HepG2 (cell line): Measurements from ENCODE around the gene SEC31B. TPM values are rescaled to one million over a fixed set of nuclear protein-coding genes. Genes with fewer than 3 reads are reported as not detected.
A peak's percentile ranks its signal among the peaks of the same experiment; 100 is the strongest.

Source experiments
- CREBL2 ChIP-seq: sonication (generic); formaldehyde crosslinking; IDR thresholded peaks from 2 replicates; pipeline ENCODE4 v1.8.1; 2023; ENCODE audit warnings: missing genetic modification reagents, mild to moderate bottlenecking, borderline replicate concordance
- GPBP1L1 ChIP-seq: sonication (generic); formaldehyde crosslinking; IDR thresholded peaks from 2 replicates; pipeline ENCODE4 v1.5.0; 2020; ENCODE audit warnings: mild to moderate bottlenecking, missing genetic modification reagents
- HDAC1 ChIP-seq: sonication (generic); formaldehyde crosslinking; IDR thresholded peaks from 2 replicates; pipeline ENCODE4 v1.5.1; 2020; ENCODE audit warnings: mild to moderate bottlenecking, missing genetic modification reagents
- HINFP ChIP-seq: sonication (generic); formaldehyde crosslinking; IDR thresholded peaks from 2 replicates; pipeline ENCODE4 v1.4.0; 2020; ENCODE audit warnings: low read depth, mild to moderate bottlenecking, missing genetic modification reagents
- IRF1 ChIP-seq: sonication (generic); formaldehyde crosslinking; IDR thresholded peaks from 2 replicates; pipeline ENCODE4 v1.4.0; 2020; ENCODE audit warnings: low read depth, mild to moderate bottlenecking, missing genetic modification reagents
- JUND ChIP-seq: sonication (generic); formaldehyde crosslinking; IDR thresholded peaks from 2 replicates; pipeline ENCODE4 v1.8.0; 2022; ENCODE audit warnings: mild to moderate bottlenecking, missing genetic modification reagents
- MED8 ChIP-seq: sonication (generic); formaldehyde crosslinking; IDR thresholded peaks from 2 replicates; pipeline ENCODE4 v1.8.1; 2023; ENCODE audit warnings: mild to moderate bottlenecking, missing genetic modification reagents; ENCODE audit not compliant: insufficient replicate concordance
- TGIF2 ChIP-seq: IDR thresholded peaks from 2 replicates; pipeline ENCODE4 v1.6.1; 2016; ENCODE audit warnings: control low read depth, missing compliant biosample characterization
- UBTF ChIP-seq: sonication (generic); formaldehyde crosslinking; IDR thresholded peaks from 2 replicates; pipeline ENCODE4 v1.4.0; 2020; ENCODE audit warnings: mild to moderate bottlenecking, missing genetic modification reagents
- ZBTB39 ChIP-seq: sonication (generic); formaldehyde crosslinking; IDR thresholded peaks from 2 replicates; pipeline ENCODE4 v1.5.0; 2020; ENCODE audit warnings: missing genetic modification reagents
- ZNF646 ChIP-seq: sonication (generic); formaldehyde crosslinking; IDR thresholded peaks from 2 replicates; pipeline ENCODE4 v1.9.0; 2021; ENCODE audit warnings: mild to moderate bottlenecking, missing genetic modification reagents
- polyA plus RNA-seq, 8 experiments: library from polyadenylated mRNA; depleted of rRNA in 3 of 8; stranded (reverse) in 7 of 8; unstranded in 1 of 8; fragments of >200 nt; fragmentation: Illumina TruSeq in 4 of 8; extraction: Trizol in 4 of 8; gene quantifications; 2 replicates each; pipeline versions ENCODE4 v1.2.1 to v1.2.3, GENCODE V29; 2011 to 2016; ENCODE audit warnings: low read depth in 4 of 8, missing spikeins in 1 of 8, mixed read lengths in 1 of 8; ENCODE audit not compliant: insufficient read depth in 1 of 8
- total RNA-seq, 5 experiments: library from RNA; depleted of rRNA; stranded (reverse); fragments of >200 nt; fragmentation: Illumina TruSeq; extraction: Trizol; gene quantifications; 2 replicates each; pipeline ENCODE4 v1.2.3, GENCODE V29; 2016; ENCODE audit warnings: low read depth in 1 of 5

SEC31B gene
- total and polyA plus RNA-seq, 2 of the 13 experiments (the other 11 are each of a cell fraction or from before 2014, with no cell fraction given), result 2.0 to 8.3 TPM

GRCh38 chr10:100529475-100530298 is 10.0 kb upstream of the SEC31B start, which contains the start of gene NDUFB8 (continued):
- peak; percentile 52; the same call in 1 of the 2 replicates for TF ChIP-seq ZBTB39 (CRISPR knock-in tag)
- no peak for TF ChIP-seq ZNF646 (CRISPR knock-in tag)
- peak; percentile 10; the same call in 1 of the 2 replicates for TF ChIP-seq JUND (CRISPR knock-in tag)
- TF ChIP-seq IRF1 (CRISPR knock-in tag), result no peak
- no peak for TF ChIP-seq TGIF2 (CRISPR knock-in tag)
- TF ChIP-seq HINFP (CRISPR knock-in tag), result no peak
- TF ChIP-seq HDAC1 (CRISPR knock-in tag), result peak; percentile 59; the same call in 1 of the 2 replicates
- peak; percentile 83 for TF ChIP-seq MED8 (CRISPR knock-in tag)
- TF ChIP-seq CREBL2, result no peak
- no peak for TF ChIP-seq UBTF (CRISPR knock-in tag)
- TF ChIP-seq GPBP1L1, result no peak
